Measurements from ENCODE around the gene SLC22A7.
"Not testable (repeated sequence)": the region's sequence is repeated elsewhere in the genome, so short reads cannot be mapped to it uniquely, and the experiment has no call there.

The SLC22A7 gene

DNA sequence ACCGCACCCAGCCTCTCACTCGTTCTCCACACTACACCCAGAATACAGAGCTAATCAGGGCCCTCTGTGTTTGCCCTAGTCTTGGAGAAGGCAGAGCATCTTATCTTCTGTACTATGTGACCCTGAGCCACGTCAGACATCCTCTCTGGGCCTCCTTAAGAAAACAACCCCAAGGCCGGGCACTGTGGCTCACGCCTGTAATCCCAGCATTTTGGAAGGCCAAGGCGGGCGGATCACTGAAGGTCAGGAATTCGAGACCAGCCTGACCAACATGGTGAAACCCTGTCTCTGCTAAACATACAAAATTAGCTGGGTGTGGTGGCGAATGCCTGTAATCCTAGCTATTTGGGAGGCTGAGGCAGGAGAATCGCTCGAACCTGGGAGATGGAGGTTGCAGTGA is 4.9 kb downstream of the SLC22A7 start:
- not testable (repeated sequence) for DNase-seq

GRCh38 chr6:43303751-43304331 is 5.8 kb downstream of the SLC22A7 start:
- no peak for DNase-seq

- DNase-seq = no peak
These were observed 6.3 kb downstream of the SLC22A7 start for GRCh38 chr6:43304361-43304760.

DNA sequence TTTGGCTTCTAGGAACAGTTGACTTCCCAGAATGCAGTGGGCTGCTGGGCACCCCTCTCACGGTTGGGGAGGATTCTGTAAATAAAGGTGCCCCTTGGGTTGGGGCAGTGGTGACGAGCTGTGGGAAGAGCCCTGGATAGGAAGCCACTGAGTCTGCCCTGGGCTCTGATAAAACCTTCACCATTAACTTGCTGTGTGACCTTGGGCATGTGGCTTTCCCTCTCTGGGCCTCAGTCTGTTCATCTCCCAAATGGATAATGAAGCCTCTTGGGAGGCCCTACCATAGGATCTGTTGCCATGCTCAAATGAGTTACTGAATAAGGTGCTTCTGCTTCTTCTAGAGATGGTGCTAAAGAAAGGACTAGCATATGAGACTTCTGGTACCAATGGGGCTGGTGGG is 6.8 kb downstream of the SLC22A7 start:
- no peak for DNase-seq

GRCh38 chr6:43306086-43306485 is 8.0 kb downstream of the SLC22A7 start:
- no peak for DNase-seq

- DNase-seq = no peak
These were observed 9.5 kb downstream of the SLC22A7 start for GRCh38 chr6:43307451-43308100.

GRCh38 chr6:43308101-43308989 is 10.3 kb downstream of the SLC22A7 start, which contains the start of gene CRIP3:
TSS of gene CRIP3 (minus strand) at chr6:43308826. CDS start at chr6:43308792, 34 bp downstream.
- peak; percentile 47 to 71 for DNase-seq

DNA sequence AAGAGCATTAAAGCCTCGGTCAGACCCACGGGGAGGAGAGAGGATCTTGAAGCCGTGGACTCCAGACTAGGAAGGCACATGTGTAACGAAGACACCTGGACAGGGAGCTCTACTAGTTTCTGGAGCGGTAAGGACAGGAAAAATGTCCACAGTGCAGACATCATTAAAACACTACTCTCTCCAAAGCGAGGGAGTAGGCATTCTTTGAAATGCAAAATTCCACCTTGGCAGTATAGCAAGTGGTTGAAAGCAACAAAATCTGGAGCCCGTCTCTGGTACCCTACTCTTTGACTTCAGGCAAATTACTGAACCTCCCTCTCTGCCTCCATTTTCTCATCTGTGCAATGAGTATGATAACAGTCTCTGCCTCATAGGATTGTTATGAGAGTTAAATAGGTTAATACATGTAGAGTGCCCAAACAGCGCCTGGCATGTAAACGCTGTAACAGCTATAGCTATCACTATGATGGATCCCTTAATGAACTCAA is 11.0 kb downstream of the SLC22A7 start:
- DNase-seq = no peak

DNA sequence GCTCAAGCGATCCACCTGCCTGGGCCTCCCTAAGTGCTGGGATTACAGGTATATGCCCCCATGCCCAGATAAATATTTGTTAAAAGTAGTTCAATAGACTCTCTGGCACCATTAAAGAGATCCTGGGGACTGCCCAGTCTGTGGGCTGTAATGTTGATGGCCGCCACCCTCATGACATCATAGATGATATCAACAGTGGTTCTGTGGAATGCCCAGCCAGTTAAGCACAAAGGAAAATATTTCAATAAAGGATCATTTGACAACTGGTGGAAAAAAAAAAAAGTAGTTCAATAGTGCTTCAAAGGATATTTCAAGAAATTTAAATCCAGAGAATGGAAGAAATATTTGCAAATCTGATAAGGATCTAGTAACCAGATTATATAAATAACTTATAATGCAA is 12.1 kb downstream of the SLC22A7 start:
- no peak for DNase-seq

GRCh38 chr6:43310624-43311023 is 12.6 kb downstream of the SLC22A7 start:
- DNase-seq = no peak

GRCh38 chr6:43311666-43312065 is 13.6 kb downstream of the SLC22A7 start:
- no peak for DNase-seq

DNA sequence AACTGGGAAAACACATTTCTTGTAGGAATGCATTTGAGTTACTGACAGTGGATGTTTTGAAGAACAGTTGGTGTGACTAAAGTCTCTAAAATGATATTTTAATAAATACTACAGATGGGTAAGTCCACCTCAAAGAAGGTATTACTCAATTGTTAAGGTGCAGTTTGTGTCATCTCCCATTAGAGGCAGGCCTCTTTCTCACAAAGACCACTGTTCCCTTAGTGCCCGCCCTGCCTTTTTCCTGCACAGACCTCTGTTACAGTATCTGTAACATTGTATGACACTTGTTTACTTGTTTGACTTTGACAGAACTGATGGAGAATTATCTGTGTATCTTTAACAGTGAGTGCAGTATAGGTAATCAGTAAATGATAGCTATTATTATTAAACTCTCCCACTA is 15.8 kb downstream of the SLC22A7 start:
- DNase-seq = no peak

GRCh38 chr6:43318011-43318410 is 20.0 kb downstream of the SLC22A7 start:
- no peak for DNase-seq

GRCh38 chr6:43325876-43326275 is 27.8 kb downstream of the SLC22A7 start:
- no peak for DNase-seq

- DNase-seq = no peak
These were observed 30.5 kb downstream of the SLC22A7 start for GRCh38 chr6:43328528-43328927.

- no peak for DNase-seq
These were observed 33.4 kb downstream of the SLC22A7 start for GRCh38 chr6:43331470-43331869.

DNA sequence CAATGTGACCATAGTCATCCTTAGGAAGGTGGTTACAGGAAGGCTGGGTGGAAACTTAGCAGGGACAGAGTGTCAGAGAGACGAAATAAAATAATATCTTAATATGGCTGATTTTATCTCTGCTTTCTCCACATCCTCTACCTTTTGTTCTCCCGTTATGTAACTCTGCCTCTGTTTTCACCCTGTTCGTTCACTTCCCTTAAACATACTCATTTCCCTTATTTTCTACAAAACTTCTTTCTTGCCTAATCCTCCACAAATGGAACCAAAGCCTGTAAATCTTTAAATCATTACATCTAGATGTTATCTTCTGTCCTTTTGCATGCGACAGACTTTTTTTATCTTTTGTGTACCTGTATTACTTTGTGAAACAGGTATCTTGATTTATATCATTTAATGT is 33.8 kb downstream of the SLC22A7 start:
- DNase-seq = no peak

GRCh38 chr6:43334466-43335095 is 36.5 kb downstream of the SLC22A7 start:
- DNase-seq = no peak

- DNase-seq = no peak
These were observed 37.4 kb downstream of the SLC22A7 start for GRCh38 chr6:43335469-43335868.

GRCh38 chr6:43336382-43336781 is 38.3 kb downstream of the SLC22A7 start:
- DNase-seq = no peak

DNA sequence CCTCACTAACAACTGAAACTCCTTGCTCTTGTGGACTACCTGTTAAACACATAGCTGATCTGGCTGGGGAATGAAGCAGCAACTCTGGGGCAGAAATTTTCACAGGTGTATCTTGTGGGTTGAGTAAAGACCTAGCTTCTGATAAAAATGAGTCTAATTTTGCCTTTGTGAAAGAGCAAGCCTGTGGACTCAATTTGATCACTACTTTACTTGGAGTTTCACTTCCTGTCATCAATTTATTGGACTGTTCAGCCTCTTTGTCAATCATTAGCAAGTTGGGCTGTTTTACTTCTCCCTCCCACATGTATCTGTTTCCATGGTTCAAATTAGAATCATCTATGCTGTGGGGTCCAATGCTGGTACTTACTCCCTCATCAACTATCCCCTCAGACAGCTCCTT is 40.2 kb downstream of the SLC22A7 start:
- no peak for DNase-seq

DNA sequence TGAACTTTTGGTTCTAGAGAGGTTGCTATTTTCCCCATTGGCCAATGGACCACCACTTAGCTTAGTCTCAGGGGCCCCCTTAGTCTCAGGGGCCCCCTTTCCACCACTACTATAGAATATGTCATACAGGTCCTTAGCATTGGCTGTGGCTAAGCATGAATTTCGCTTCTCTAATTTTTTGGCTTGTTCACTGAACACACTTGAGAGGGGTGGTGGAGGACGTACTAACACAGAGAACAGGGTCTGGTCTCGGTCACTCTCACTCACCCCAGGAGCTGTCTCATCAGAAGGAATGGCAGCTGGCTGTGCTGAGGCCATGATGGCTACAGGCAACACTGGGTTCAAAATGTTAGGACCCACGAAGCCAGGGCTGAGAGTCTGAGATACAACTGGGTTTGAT is 41.1 kb downstream of the SLC22A7 start:
- no peak for DNase-seq

GRCh38 chr6:43346243-43346642 is 48.2 kb downstream of the SLC22A7 start:
- DNase-seq = not testable (repeated sequence)

All from stimulated activated CD4-positive, alpha-beta T cell treated with anti-CD3 and anti-CD28 coated beads, Interleukin-2, amount 100 ng/mL, for 24 hours (primary cell).